ENCODE results near the gene ZNF532.

ZNF532 gene

GRCh38 chr18:58858591-58859468 lies 5.8 kb upstream of the ZNF532 start:
- no peak for DNase-seq (ENCODE audit: low read depth)
- H3K4me3 ChIP-seq (ENCODE audit: low read depth, low read length) = no peak overlapping the region
- TF ChIP-seq, protein P1, sequence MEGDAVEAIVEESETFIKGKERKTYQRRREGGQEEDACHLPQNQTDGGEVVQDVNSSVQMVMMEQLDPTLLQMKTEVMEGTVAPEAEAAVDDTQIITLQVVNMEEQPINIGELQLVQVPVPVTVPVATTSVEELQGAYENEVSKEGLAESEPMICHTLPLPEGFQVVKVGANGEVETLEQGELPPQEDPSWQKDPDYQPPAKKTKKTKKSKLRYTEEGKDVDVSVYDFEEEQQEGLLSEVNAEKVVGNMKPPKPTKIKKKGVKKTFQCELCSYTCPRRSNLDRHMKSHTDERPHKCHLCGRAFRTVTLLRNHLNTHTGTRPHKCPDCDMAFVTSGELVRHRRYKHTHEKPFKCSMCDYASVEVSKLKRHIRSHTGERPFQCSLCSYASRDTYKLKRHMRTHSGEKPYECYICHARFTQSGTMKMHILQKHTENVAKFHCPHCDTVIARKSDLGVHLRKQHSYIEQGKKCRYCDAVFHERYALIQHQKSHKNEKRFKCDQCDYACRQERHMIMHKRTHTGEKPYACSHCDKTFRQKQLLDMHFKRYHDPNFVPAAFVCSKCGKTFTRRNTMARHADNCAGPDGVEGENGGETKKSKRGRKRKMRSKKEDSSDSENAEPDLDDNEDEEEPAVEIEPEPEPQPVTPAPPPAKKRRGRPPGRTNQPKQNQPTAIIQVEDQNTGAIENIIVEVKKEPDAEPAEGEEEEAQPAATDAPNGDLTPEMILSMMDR (IDR thresholded peaks at IDR 0.05; ENCODE audit: control insufficient read depth, extremely low read depth, insufficient read depth) = no peak

DNA sequence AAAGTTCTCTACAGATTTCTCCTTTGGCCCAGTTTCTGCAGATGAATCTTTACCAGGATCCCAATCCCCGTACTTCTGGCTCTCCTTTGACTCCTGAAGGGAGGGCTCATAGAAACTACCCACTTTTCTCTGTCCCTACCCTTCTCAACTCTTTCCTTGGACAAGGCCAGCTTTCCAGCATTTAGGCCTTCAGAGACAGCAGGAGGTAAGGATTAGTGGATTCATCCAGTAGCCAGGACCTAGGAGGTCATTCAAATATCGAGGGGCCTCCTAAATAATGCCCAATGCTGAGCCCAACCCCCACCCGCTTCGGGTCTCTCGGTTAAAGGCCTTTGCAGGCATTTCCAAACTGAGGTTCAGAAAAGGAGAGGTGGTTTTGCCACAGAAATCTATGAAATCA lies 4.8 kb upstream of the ZNF532 start:
- DNase-seq (ENCODE audit: low read depth) = no peak
- TF ChIP-seq, protein P1 (IDR thresholded peaks at IDR 0.05; ENCODE audit: control insufficient read depth, extremely low read depth, insufficient read depth) = no peak
- H3K4me3 ChIP-seq (ENCODE audit: low read depth, low read length) = no peak overlapping the region

DNA sequence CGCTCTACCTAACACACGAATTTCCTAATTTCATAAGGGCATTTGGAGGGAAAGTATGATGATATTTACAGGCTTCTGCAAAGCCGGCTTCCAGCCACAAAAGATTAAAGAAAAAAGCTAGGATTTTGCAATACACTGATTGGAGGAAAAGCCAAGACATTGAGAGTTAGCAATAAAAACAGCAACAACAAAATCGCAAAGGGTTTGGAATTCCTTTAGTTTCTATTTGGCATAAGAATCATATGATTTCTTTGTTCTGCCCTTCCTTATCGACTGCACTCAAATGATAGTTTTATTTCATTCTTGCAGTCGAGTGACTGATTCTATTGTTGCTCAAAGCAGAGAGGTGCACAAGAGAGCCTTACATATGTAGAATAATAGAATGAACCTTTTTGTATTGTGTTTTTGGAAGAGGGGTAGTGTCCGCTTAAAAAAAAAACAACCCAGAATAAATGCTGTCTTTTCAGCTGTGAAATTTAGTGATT lies 3.9 kb upstream of the ZNF532 start:
- DNase-seq (ENCODE audit: low read depth) = no peak
- H3K4me3 ChIP-seq (ENCODE audit: low read depth, low read length) = no peak overlapping the region
- TF ChIP-seq, protein P1 (IDR thresholded peaks at IDR 0.05; ENCODE audit: control insufficient read depth, extremely low read depth, insufficient read depth) = no peak

GRCh38 chr18:58861353-58861752 lies 3.3 kb upstream of the ZNF532 start:
- no peak overlapping the region for H3K4me3 ChIP-seq (ENCODE audit: low read depth, low read length)
- DNase-seq (ENCODE audit: low read depth) = no peak
- TF ChIP-seq, protein P1 (IDR thresholded peaks at IDR 0.05; ENCODE audit: control insufficient read depth, extremely low read depth, insufficient read depth) = no peak

- no peak overlapping the region for H3K4me3 ChIP-seq (ENCODE audit: low read depth, low read length)
- DNase-seq (ENCODE audit: low read depth) = no peak
- TF ChIP-seq, protein P1 (IDR thresholded peaks at IDR 0.05; ENCODE audit: control insufficient read depth, extremely low read depth, insufficient read depth) = no peak
Measured at GRCh38 chr18:58861861-58862301, 2.8 kb upstream of the ZNF532 start.

DNA sequence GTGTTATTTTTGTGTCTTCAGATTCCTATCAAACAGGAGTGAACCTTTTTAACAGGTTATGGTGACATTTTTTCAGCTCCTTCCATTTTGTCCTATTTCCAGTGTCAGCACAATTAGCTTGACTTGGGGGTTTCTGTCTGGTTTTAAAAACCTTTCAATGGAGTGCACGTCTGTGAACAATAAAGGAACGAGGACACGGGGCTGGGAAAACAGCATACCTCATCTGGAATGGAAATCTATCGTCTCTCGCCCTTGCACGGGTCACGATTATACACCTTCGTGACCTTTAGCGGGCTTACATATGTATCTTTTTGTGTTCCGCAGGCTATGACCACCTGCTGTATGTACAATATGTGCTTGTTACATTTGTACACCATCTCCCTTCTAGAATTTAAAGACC lies 2.3 kb upstream of the ZNF532 start:
- no peak for DNase-seq (ENCODE audit: low read depth)
- H3K4me3 ChIP-seq (ENCODE audit: low read depth, low read length) = no peak overlapping the region
- TF ChIP-seq, protein P1 (IDR thresholded peaks at IDR 0.05; ENCODE audit: control insufficient read depth, extremely low read depth, insufficient read depth) = no peak
